Neural cell (in vitro differentiated cells): Measurements from ENCODE around the gene NCDN. TPM values are rescaled to one million over a fixed set of nuclear protein-coding genes. Genes with fewer than 3 reads are reported as not detected.

Experiments used
- H2AFZ ChIP-seq: fragments of 200-600, 300-800 bp; sonication (generic), shearing (Covaris generic); 2 replicates; pipeline ENCODE4 v1.6.0; 2014; ENCODE audit warnings: low read depth, mild to moderate bottlenecking, antibody characterized with exemption, low read length, moderate library complexity
- H3F3A ChIP-seq: fragments of 200-600 bp; shearing (Covaris generic); 2 replicates; pipeline ENCODE4 v1.6.1; 2016; ENCODE audit warnings: mild to moderate bottlenecking, moderate library complexity, mixed read lengths, antibody characterized with exemption, low read length; ENCODE audit not compliant: insufficient read depth, poor library complexity, severe bottlenecking
- H3K27ac ChIP-seq: fragments of 200-600, 300-800 bp; sonication (generic), shearing (Covaris generic); 2 replicates; pipeline ENCODE4 v1.5.1; 2014; ENCODE audit warnings: mild to moderate bottlenecking, low read length, moderate library complexity
- H3K27me3 ChIP-seq: fragments of 300-800, 200-600 bp; sonication (generic), shearing (Covaris generic); 2 replicates; pipeline ENCODE4 v1.6.0; 2014; ENCODE audit warnings: mild to moderate bottlenecking, low read depth, low read length, moderate library complexity; ENCODE audit not compliant: insufficient read depth
- H3K36me3 ChIP-seq: fragments of 300-800, 200-600 bp; sonication (generic), shearing (Covaris generic); 2 replicates; pipeline ENCODE4 v1.5.1; 2014; ENCODE audit warnings: mild to moderate bottlenecking, antibody characterized with exemption, low read length, moderate library complexity; ENCODE audit not compliant: insufficient read depth
- H3K4me2 ChIP-seq: fragments of 300-800, 200-600 bp; sonication (generic), shearing (Covaris generic); 2 replicates; pipeline ENCODE4 v1.6.0; 2014; ENCODE audit warnings: mild to moderate bottlenecking, low read length
- H3K4me3 ChIP-seq: fragments of 300-800, 200-600 bp; sonication (generic), shearing (Covaris generic); 2 replicates; pipeline ENCODE4 v1.5.1; 2014; ENCODE audit warnings: mild to moderate bottlenecking, low read length, moderate library complexity
- H3K79me2 ChIP-seq: fragments of 200-600 bp; shearing (Covaris generic); replicated peaks from 2 replicates; pipeline ENCODE4 v1.6.0; 2014; ENCODE audit warnings: mild to moderate bottlenecking, low read length, moderate library complexity; ENCODE audit not compliant: insufficient read depth
- H3K9ac ChIP-seq: fragments of 300-800, 200-600 bp; sonication (generic), shearing (Covaris generic); 2 replicates; pipeline ENCODE4 v1.6.1; 2016; ENCODE audit warnings: mild to moderate bottlenecking, low read length, mixed read lengths
- H3K9me2 ChIP-seq: fragments of 200-600 bp; shearing (Covaris generic); 2 replicates; pipeline ENCODE4 v1.6.1; 2016; ENCODE audit warnings: mild to moderate bottlenecking, low read length, mixed read lengths; ENCODE audit not compliant: insufficient read depth
- H3K9me3 ChIP-seq: fragments of 200-600, 300-800 bp; sonication (generic), shearing (Covaris generic); 2 replicates; pipeline ENCODE4 v1.6.1; 2016; ENCODE audit warnings: mild to moderate bottlenecking, mixed run types, low read length, moderate library complexity, mixed read lengths
- H4K20me1 ChIP-seq: fragments of 200-600 bp; shearing (Covaris generic); 2 replicates; pipeline ENCODE4 v1.6.1; 2016; ENCODE audit warnings: mild to moderate bottlenecking, mixed run types; ENCODE audit not compliant: insufficient read depth
- CTCF ChIP-seq: fragments of 450-650 bp; IDR thresholded peaks from 2 replicates; pipeline ENCODE4 v1.5.1; 2014; ENCODE audit warnings: antibody characterized with exemption, mild to moderate bottlenecking, moderate library complexity; ENCODE audit not compliant: poor library complexity, severe bottlenecking
- EP300 ChIP-seq: fragments of 450-650 bp; conservative IDR thresholded peaks from 2 replicates; pipeline ENCODE4 v1.6.1; 2014; ENCODE audit warnings: antibody characterized with exemption, mild to moderate bottlenecking, moderate library complexity; ENCODE audit not compliant: poor library complexity, severe bottlenecking
- EZH2 ChIP-seq: fragments of 200-600, 300-800 bp; shearing (Covaris generic), sonication (generic); IDR thresholded peaks from 2 replicates; pipeline ENCODE4 v1.6.1; 2014; ENCODE audit warnings: antibody characterized with exemption, low read length, borderline replicate concordance, mild to moderate bottlenecking; ENCODE audit not compliant: insufficient read depth, poor library complexity, severe bottlenecking
- MXI1 ChIP-seq: fragments of 450-650 bp; conservative IDR thresholded peaks from 2 replicates; pipeline ENCODE4 v1.6.1; 2014; ENCODE audit warnings: antibody characterized with exemption, mild to moderate bottlenecking; ENCODE audit not compliant: poor library complexity, severe bottlenecking
- POLR2AphosphoS5 ChIP-seq: IDR thresholded peaks from 2 replicates; pipeline ENCODE4 v1.6.1; 2012
- RAD21 ChIP-seq: fragments of 450-650 bp; conservative IDR thresholded peaks from 2 replicates; pipeline ENCODE4 v1.6.1; 2014; ENCODE audit warnings: antibody characterized with exemption, mild to moderate bottlenecking, moderate library complexity
- REST ChIP-seq: IDR thresholded peaks from 2 replicates; pipeline ENCODE4 v1.6.1; 2012; ENCODE audit warnings: borderline replicate concordance
- SMC3 ChIP-seq: fragments of 450-650 bp; conservative IDR thresholded peaks from 2 replicates; pipeline ENCODE4 v1.6.1; 2014; ENCODE audit warnings: antibody characterized with exemption, mild to moderate bottlenecking, moderate library complexity; ENCODE audit not compliant: poor library complexity
- TAF1 ChIP-seq: IDR thresholded peaks from 2 replicates; pipeline ENCODE4 v1.6.1; 2012; ENCODE audit warnings: low read depth
- polyA plus RNA-seq: library from polyadenylated mRNA; depleted of rRNA; stranded (reverse); fragments of >200 nt; gene quantifications from 2 replicates; pipeline ENCODE4 v1.2.3, GENCODE V29; 2014

NCDN gene
- polyA plus RNA-seq, 1 donor from 2014 or later: 66.1 TPM

GRCh38 chr1:35571263-35571662 is 13.7 kb downstream of the NCDN start:
- Histone ChIP-seq H3K9ac (no peak overlapping the region), H3K36me3 (no peaks in the 10 kb centered on the region), H3K9me2 (no peaks in the 10 kb centered on the region), H3K27ac (no peak overlapping the region), H3K27me3 (peaks cover 64% of the 10 kb centered on the region), H3K4me2 (no peak overlapping the region), H3K4me3 (no peak overlapping the region), H3F3A (no peaks in the 10 kb centered on the region), H3K9me3 (no peaks in the 10 kb centered on the region), H2AFZ (no peak overlapping the region), H4K20me1 (no peaks in the 10 kb centered on the region), H3K79me2 (no peaks in the 10 kb centered on the region)
- no peak for TF ChIP-seq MXI1
- no peak for TF ChIP-seq REST
- no peak for TF ChIP-seq POLR2AphosphoS5
- TF ChIP-seq RAD21: no peak
- no peak for TF ChIP-seq EP300
- no peak for TF ChIP-seq SMC3

- Histone ChIP-seq H3K4me3 (peak overlapping the region; percentile 66), H2AFZ (no peak overlapping the region), H3K9me3 (no peaks in the 10 kb centered on the region), H3K27me3 (peaks cover 75% of the 10 kb centered on the region), H3K9ac (no peak overlapping the region), H3K9me2 (no peaks in the 10 kb centered on the region), H3K36me3 (no peaks in the 10 kb centered on the region), H3K27ac (no peak overlapping the region), H3F3A (no peaks in the 10 kb centered on the region), H4K20me1 (no peaks in the 10 kb centered on the region), H3K79me2 (no peaks in the 10 kb centered on the region), H3K4me2 (no peak overlapping the region)
- TF ChIP-seq CTCF: no peak
- no peak for TF ChIP-seq SMC3
- TF ChIP-seq EZH2: no peak
- TF ChIP-seq REST: no peak
- TF ChIP-seq RAD21: no peak
- TF ChIP-seq POLR2AphosphoS5: no peak
- no peak for TF ChIP-seq TAF1
- TF ChIP-seq EP300: no peak
Measured at GRCh38 chr1:35572296-35572695, 14.7 kb downstream of the NCDN start.
